ENCODE measurements around the gene ARID4B. TPM values are rescaled to one million over a fixed set of nuclear protein-coding genes. Genes with fewer than 3 reads are reported as not detected.

Gene ARID4B
- polyA plus RNA-seq, 2 donors, result 7.0 to 12.3 TPM

DNA sequence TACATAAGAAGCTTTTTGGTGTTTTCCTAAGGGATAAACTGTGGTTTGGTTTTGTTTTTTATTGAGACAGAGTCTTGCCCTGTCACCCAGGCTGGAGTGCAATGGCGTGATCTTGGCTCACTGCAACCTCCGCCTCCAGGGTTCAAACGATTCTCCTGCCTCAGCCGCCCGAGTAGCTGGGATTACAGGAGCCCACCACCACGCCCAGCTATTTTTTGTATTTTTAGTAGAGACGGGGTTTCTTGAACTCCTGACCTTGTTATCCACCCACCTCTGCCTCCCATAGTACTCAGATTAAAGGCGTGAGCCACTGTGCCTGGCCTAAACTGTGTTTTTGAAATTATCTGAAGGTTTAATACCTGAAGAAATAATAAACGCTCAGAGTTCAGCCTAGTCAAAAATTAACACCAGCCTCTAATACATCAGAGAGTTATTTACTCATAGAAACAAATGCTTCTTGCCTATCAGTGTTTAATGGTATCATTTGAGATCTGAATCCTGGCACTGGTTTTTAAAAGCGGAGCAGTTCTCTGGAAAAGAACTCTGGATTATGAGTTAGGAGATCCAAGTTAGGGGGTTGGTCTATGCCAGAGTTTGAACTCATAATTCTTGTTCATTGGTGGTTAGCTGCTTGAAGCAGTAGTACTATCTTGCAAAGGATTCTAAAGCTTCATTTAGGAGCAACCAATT is 28.7 kb downstream of the ARID4B start:
- H3K4me3 ChIP-seq (ENCODE audit: low read depth in 1 of 2, low read length in 2 of 2), result no peak overlapping the region
- H3K9me3 ChIP-seq (ENCODE audit: control insufficient read depth in 2 of 2, insufficient read depth in 1 of 2, low read depth in 1 of 2, low read length in 1 of 2), result no peaks in the 10 kb centered on the region
- peaks cover 2 to 3% of the 10 kb centered on the region in 2 donors for H3K4me1 ChIP-seq (ENCODE audit: control insufficient read depth in 2 of 2, insufficient read depth in 2 of 2, low read length in 1 of 2)
- H3K36me3 ChIP-seq (ENCODE audit: control insufficient read depth in 2 of 2, insufficient read depth in 2 of 2, low read length in 1 of 2), result no peaks in the 10 kb centered on the region
- H3K27me3 ChIP-seq (ENCODE audit: control insufficient read depth in 1 of 2, insufficient read depth in 2 of 2, low read length in 2 of 2), result no peaks in the 10 kb centered on the region
- WGBS, 2 donors, result 51 to 60% methylated on average over 10 of the region's 10 CpGs
- no peak overlapping the region for H3K27ac ChIP-seq (ENCODE audit: low read depth in 2 of 2, low read length in 1 of 2)

DNA sequence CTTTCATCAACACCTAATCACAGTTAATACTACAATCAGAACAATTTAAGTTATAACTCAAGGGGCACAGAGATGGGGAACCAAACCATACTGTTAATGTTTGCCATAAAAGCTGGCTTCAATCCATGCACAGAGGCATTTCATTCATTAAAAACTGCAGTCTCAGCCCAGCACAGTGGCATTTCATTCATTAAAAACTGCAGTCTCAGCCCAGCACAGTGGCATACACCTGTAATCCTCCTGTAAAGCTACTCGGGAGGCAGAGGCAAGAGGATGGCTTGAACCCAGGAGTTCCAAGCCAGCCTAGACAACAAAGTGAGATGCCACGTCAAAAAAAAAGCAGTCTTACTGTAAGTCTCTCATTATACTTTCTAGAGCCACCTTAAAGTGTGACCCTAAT is 29.2 kb downstream of the ARID4B start:
- Histone ChIP-seq H3K4me1 (ENCODE audit: control insufficient read depth in 2 of 2, insufficient read depth in 2 of 2, low read length in 1 of 2) (peaks cover 2 to 3% of the 10 kb centered on the region in 2 donors), H3K9me3 (ENCODE audit: control insufficient read depth in 2 of 2, insufficient read depth in 1 of 2, low read depth in 1 of 2, low read length in 1 of 2) (no peaks in the 10 kb centered on the region), H3K36me3 (ENCODE audit: control insufficient read depth in 2 of 2, insufficient read depth in 2 of 2, low read length in 1 of 2) (no peaks in the 10 kb centered on the region), H3K27ac (ENCODE audit: low read depth in 2 of 2, low read length in 1 of 2) (no peak overlapping the region), H3K4me3 (ENCODE audit: low read depth in 1 of 2, low read length in 2 of 2) (no peak overlapping the region), H3K27me3 (ENCODE audit: control insufficient read depth in 1 of 2, insufficient read depth in 2 of 2, low read length in 2 of 2) (no peaks in the 10 kb centered on the region)
- WGBS, 2 donors, result 37 to 40% methylated on average over 2 of the region's 2 CpGs

DNA sequence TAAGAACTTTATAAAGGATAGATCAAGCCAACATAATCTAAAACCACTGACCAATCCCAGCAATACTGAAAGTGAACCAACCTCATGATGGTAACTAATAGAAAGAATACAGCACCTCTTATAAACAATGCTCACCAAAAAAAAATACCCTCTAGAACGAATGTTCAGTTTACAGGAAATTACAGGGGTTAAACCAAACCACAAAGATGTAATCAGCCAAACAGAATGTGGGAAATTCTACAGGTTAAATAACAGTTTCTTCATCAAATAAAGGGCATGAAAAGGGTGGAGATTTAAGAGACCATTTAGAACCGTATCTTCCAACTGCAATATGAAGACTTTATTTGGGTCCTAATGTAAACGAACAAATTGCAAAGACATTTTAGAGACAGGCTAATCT is 30.4 kb downstream of the ARID4B start:
- 42 to 49% methylated on average over 3 of the region's 3 CpGs for WGBS, 2 donors

DNA sequence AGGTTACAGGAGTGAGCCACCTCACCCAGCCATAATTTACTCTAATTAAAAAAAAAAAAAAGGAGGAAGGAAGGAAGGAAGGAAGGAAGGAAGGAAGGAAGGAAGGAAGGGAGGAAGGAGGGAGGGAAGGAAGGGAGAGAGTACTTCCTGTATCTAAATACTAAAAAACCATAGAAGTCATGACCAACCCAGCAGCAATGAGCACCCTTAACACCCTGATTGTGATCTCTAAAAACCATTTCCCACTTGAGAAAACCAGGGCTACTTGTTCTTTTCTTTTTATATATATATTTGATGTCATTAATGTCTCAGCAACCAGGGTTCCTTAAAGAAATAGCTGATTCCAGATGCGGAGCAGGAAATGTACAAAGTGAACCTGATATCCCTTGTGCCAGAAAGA is 31.2 kb downstream of the ARID4B start:
- H3K4me1 ChIP-seq (ENCODE audit: control insufficient read depth in 2 of 2, insufficient read depth in 2 of 2, low read length in 1 of 2), result peaks cover 2 to 3% of the 10 kb centered on the region in 2 donors

More for the DNA sequence above, 30.4 kb downstream of the ARID4B start:
- Histone ChIP-seq H3K36me3 (ENCODE audit: control insufficient read depth in 2 of 2, insufficient read depth in 2 of 2, low read length in 1 of 2) (no peaks in the 10 kb centered on the region), H3K4me1 (ENCODE audit: control insufficient read depth in 2 of 2, insufficient read depth in 2 of 2, low read length in 1 of 2) (peaks cover 2 to 3% of the 10 kb centered on the region in 2 donors), H3K4me3 (ENCODE audit: low read depth in 1 of 2, low read length in 2 of 2) (no peak overlapping the region), H3K27me3 (ENCODE audit: control insufficient read depth in 1 of 2, insufficient read depth in 2 of 2, low read length in 2 of 2) (no peaks in the 10 kb centered on the region), H3K27ac (ENCODE audit: low read depth in 2 of 2, low read length in 1 of 2) (no peak overlapping the region), H3K9me3 (ENCODE audit: control insufficient read depth in 2 of 2, insufficient read depth in 1 of 2, low read depth in 1 of 2, low read length in 1 of 2) (no peaks in the 10 kb centered on the region)

GRCh38 chr1:235295902-235296350 is 32.1 kb downstream of the ARID4B start:
- no peaks in the 10 kb centered on the region for H3K36me3 ChIP-seq (ENCODE audit: control insufficient read depth in 2 of 2, insufficient read depth in 2 of 2, low read length in 1 of 2)
- no peaks in the 10 kb centered on the region for H3K9me3 ChIP-seq (ENCODE audit: control insufficient read depth in 2 of 2, insufficient read depth in 1 of 2, low read depth in 1 of 2, low read length in 1 of 2)
- 81 to 82% methylated on average over 5 of the region's 5 CpGs for WGBS, 2 donors
- no peak overlapping the region for H3K27ac ChIP-seq (ENCODE audit: low read depth in 2 of 2, low read length in 1 of 2)
- H3K4me1 ChIP-seq (ENCODE audit: control insufficient read depth in 2 of 2, insufficient read depth in 2 of 2, low read length in 1 of 2), result peaks cover 3% of the 10 kb centered on the region in 2 donors
- no peaks in the 10 kb centered on the region for H3K27me3 ChIP-seq (ENCODE audit: control insufficient read depth in 1 of 2, insufficient read depth in 2 of 2, low read length in 2 of 2)
- no peak overlapping the region for H3K4me3 ChIP-seq (ENCODE audit: low read depth in 1 of 2, low read length in 2 of 2)

More for the DNA sequence above, 31.2 kb downstream of the ARID4B start:
- Histone ChIP-seq H3K9me3 (ENCODE audit: control insufficient read depth in 2 of 2, insufficient read depth in 1 of 2, low read depth in 1 of 2, low read length in 1 of 2) (no peaks in the 10 kb centered on the region), H3K4me3 (ENCODE audit: low read depth in 1 of 2, low read length in 2 of 2) (no peak overlapping the region), H3K27me3 (ENCODE audit: control insufficient read depth in 1 of 2, insufficient read depth in 2 of 2, low read length in 2 of 2) (no peaks in the 10 kb centered on the region), H3K36me3 (ENCODE audit: control insufficient read depth in 2 of 2, insufficient read depth in 2 of 2, low read length in 1 of 2) (no peaks in the 10 kb centered on the region), H3K27ac (ENCODE audit: low read depth in 2 of 2, low read length in 1 of 2) (no peak overlapping the region)
- WGBS, 2 donors, result 91 to 100% methylated on average over 1 of the region's 1 CpG

- Histone ChIP-seq H3K36me3 (ENCODE audit: control insufficient read depth in 2 of 2, insufficient read depth in 2 of 2, low read length in 1 of 2) (no peaks in the 10 kb centered on the region), H3K4me1 (ENCODE audit: control insufficient read depth in 2 of 2, insufficient read depth in 2 of 2, low read length in 1 of 2) (peaks cover 2 to 4% of the 10 kb centered on the region in 2 donors), H3K9me3 (ENCODE audit: control insufficient read depth in 2 of 2, insufficient read depth in 1 of 2, low read depth in 1 of 2, low read length in 1 of 2) (no peaks in the 10 kb centered on the region), H3K27me3 (ENCODE audit: control insufficient read depth in 1 of 2, insufficient read depth in 2 of 2, low read length in 2 of 2) (no peaks in the 10 kb centered on the region), H3K4me3 (ENCODE audit: low read depth in 1 of 2, low read length in 2 of 2) (no peak overlapping the region), H3K27ac (ENCODE audit: low read depth in 2 of 2, low read length in 1 of 2) (no peak overlapping the region)
Measured at GRCh38 chr1:235293322-235293942, 34.5 kb downstream of the ARID4B start.

- Histone ChIP-seq H3K4me1 (ENCODE audit: control insufficient read depth in 2 of 2, insufficient read depth in 2 of 2, low read length in 1 of 2) (peaks cover 2 to 4% of the 10 kb centered on the region in 2 donors), H3K4me3 (ENCODE audit: low read depth in 1 of 2, low read length in 2 of 2) (no peak overlapping the region), H3K27ac (ENCODE audit: low read depth in 2 of 2, low read length in 1 of 2) (no peak overlapping the region), H3K9me3 (ENCODE audit: control insufficient read depth in 2 of 2, insufficient read depth in 1 of 2, low read depth in 1 of 2, low read length in 1 of 2) (no peaks in the 10 kb centered on the region), H3K36me3 (ENCODE audit: control insufficient read depth in 2 of 2, insufficient read depth in 2 of 2, low read length in 1 of 2) (no peaks in the 10 kb centered on the region), H3K27me3 (ENCODE audit: control insufficient read depth in 1 of 2, insufficient read depth in 2 of 2, low read length in 2 of 2) (no peaks in the 10 kb centered on the region)
- WGBS, 2 donors, result 86 to 92% methylated on average over 4 of the region's 4 CpGs
Measured at GRCh38 chr1:235292790-235293189, 35.2 kb downstream of the ARID4B start.

DNA sequence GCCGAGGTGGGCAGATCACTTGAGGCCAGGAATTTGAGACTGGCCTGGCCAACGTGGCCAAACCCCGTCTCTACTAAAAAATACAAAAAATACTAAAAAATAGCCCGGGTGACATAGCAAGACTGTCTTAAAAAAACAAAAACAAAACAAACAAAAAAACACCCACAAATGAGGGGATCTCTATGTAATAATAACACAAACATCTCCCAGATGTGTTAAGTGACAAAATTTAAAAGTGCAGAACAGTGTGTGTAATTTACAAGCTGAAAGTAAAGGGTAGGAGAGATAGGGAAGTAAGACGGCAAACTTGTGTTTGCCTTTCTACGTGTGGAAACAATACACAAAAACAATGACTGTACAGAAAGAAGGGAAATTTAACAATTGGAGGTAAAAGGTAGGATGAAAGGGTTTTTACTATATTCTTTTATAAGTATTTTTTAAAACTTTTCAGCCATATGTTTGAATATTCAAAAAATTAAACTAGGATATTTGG is 36.3 kb downstream of the ARID4B start:
- H3K27ac ChIP-seq (ENCODE audit: low read depth in 2 of 2, low read length in 1 of 2), result no peak overlapping the region
- H3K9me3 ChIP-seq (ENCODE audit: control insufficient read depth in 2 of 2, insufficient read depth in 1 of 2, low read depth in 1 of 2, low read length in 1 of 2), result no peaks in the 10 kb centered on the region
- H3K4me1 ChIP-seq (ENCODE audit: control insufficient read depth in 2 of 2, insufficient read depth in 2 of 2, low read length in 1 of 2), result peaks cover 2 to 4% of the 10 kb centered on the region in 2 donors
- H3K4me3 ChIP-seq (ENCODE audit: low read depth in 1 of 2, low read length in 2 of 2), result no peak overlapping the region
- no peaks in the 10 kb centered on the region for H3K27me3 ChIP-seq (ENCODE audit: control insufficient read depth in 1 of 2, insufficient read depth in 2 of 2, low read length in 2 of 2)
- H3K36me3 ChIP-seq (ENCODE audit: control insufficient read depth in 2 of 2, insufficient read depth in 2 of 2, low read length in 1 of 2), result no peaks in the 10 kb centered on the region
- WGBS, 2 donors, result 69 to 73% methylated on average over 6 of the region's 6 CpGs

DNA sequence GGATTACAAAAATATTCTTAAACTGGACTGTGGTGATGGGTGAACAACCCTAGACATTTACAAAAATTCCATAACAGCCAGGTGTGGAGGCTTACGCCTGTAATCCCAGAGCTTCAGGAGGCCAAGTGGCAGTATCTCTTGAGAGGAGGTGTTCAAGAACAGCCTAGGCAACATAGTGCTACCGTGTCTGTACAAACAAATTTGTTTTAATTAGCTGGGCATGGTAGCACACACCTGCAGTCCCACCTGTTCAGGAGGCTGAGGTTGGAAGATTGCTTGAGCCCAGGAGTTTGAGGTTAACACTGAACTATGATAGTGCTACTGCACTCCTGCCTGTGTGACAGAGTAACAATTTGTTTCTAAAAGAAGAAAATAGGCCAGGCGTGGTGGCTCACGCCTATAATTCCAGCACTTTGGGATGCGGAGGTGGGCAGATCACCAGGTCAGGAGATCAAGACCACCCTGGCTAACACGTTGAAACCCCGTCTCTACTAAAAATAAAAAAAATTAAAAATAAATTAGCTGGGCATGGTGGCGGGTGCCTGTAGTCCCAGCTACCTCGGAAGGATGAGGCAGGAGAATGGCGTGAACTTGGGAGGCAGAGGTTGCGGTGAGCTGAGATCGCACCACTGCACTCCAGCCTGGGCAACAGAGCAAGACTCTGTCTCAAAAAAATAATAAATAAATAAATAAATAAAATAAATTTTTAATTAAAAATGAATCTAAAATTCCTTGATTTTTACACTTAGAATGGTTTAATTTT is 37.1 kb downstream of the ARID4B start:
- Histone ChIP-seq H3K4me3 (ENCODE audit: low read depth in 1 of 2, low read length in 2 of 2) (no peak overlapping the region), H3K9me3 (ENCODE audit: control insufficient read depth in 2 of 2, insufficient read depth in 1 of 2, low read depth in 1 of 2, low read length in 1 of 2) (no peaks in the 10 kb centered on the region), H3K4me1 (ENCODE audit: control insufficient read depth in 2 of 2, insufficient read depth in 2 of 2, low read length in 1 of 2) (peaks cover 2 to 4% of the 10 kb centered on the region in 2 donors), H3K27ac (ENCODE audit: low read depth in 2 of 2, low read length in 1 of 2) (no peak overlapping the region), H3K27me3 (ENCODE audit: control insufficient read depth in 1 of 2, insufficient read depth in 2 of 2, low read length in 2 of 2) (no peaks in the 10 kb centered on the region), H3K36me3 (ENCODE audit: control insufficient read depth in 2 of 2, insufficient read depth in 2 of 2, low read length in 1 of 2) (no peaks in the 10 kb centered on the region)
- 89 to 91% methylated on average over 12 of the region's 12 CpGs for WGBS, 2 donors

Data from esophagus (tissue), 2 donors.